Measurements from ENCODE around the gene OSR1. TPM values are rescaled to one million over a fixed set of nuclear protein-coding genes. Genes with fewer than 3 reads are reported as not detected.

Gene OSR1
- total and polyA plus RNA-seq, 2 of the 4 experiments (the other 2 are of a cell fraction) = 12.4 to 48.0 TPM

DNA sequence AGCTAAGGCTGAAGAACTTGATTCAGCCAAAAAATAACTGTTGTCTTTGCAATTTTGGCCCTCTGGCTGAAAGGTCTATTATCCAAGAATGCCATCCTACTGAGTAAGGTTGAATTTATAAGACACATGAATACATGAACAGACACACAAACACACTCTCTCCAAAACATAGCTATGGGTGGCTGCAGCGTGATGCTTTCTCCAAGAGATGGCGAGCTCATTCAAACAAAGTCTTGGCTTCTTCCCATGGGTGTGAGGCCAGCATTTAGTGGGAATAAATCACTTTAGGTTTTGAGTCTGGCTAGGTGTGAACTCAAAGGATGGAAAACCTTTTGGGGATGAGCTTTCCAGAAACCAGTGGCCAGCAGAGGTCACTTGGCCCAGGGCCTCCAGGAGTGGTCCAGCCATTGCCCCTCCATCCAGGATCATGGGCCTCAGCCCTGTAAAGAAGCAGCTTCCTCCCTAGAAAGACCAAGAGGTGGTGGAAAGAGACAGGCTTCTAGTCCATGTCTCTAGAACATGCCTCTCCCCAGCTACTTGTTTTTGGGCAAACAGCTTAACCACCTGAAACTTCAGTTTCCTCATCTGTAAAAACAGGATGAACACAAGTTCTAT lies 11.0 kb upstream of the OSR1 start:
- POLR2A ChIA-PET (ENCODE audit: unreplicated experiment) = interaction anchor here (0.5 kb wide), 1 partner anchor 432 kb away, joined by 3 read pairs; no protein-coding TSS in a partner anchor
- in situ Hi-C loops (cut with MboI; ENCODE audit: low sequenced_read_pairs) = loop anchor here (5.0 to 10.0 kb wide), 2 partner anchors 493 to 935 kb away; no protein-coding TSS in a partner anchor

More for the DNA sequence above, 11.0 kb upstream of the OSR1 start:
- no peaks in the 10 kb centered on the region for H3K9me1 ChIP-seq (ENCODE audit: insufficient read depth, low read length)
- dilution Hi-C loops (cut with HindIII; ENCODE audit: low sequenced_read_pairs, unreplicated experiment) = no loop called here
- H3K4me2 ChIP-seq (ENCODE audit: low read depth, low read length) = no peak overlapping the region
- H2AK9ac ChIP-seq (replicated peaks; ENCODE audit: low read depth, low read length, poor library complexity) = no peak overlapping the region
- BruUV-seq (replicated peaks) = no TSS peak
- no peak overlapping the region for H2BK120ac ChIP-seq (ENCODE audit: low read depth, low read length)
- H3K4me1 ChIP-seq (ENCODE audit: control insufficient read depth, insufficient read depth, low read length) = no peaks in the 10 kb centered on the region
- H3K9me3 ChIP-seq (ENCODE audit: control insufficient read depth, insufficient read depth, low read length) = no peaks in the 10 kb centered on the region
- H3K27ac ChIP-seq (ENCODE audit: insufficient read depth, low read length) = no peak overlapping the region
- H3K4me3 ChIP-seq (ENCODE audit: insufficient read depth, low read depth, low read length) = no peak overlapping the region
- H3K79me1 ChIP-seq (ENCODE audit: low read depth in 1 of 2, low read length in 2 of 2) = no peaks in the 10 kb centered on the region
- TF ChIP-seq BHLHE40 (IDR thresholded peaks at IDR 0.05; ENCODE audit: low read depth, low read length) = no peak
- TF ChIP-seq RAD21 (IDR thresholded peaks at IDR 0.05; ENCODE audit: low read length) = peak; percentile 61
- TF ChIP-seq, protein P1, sequence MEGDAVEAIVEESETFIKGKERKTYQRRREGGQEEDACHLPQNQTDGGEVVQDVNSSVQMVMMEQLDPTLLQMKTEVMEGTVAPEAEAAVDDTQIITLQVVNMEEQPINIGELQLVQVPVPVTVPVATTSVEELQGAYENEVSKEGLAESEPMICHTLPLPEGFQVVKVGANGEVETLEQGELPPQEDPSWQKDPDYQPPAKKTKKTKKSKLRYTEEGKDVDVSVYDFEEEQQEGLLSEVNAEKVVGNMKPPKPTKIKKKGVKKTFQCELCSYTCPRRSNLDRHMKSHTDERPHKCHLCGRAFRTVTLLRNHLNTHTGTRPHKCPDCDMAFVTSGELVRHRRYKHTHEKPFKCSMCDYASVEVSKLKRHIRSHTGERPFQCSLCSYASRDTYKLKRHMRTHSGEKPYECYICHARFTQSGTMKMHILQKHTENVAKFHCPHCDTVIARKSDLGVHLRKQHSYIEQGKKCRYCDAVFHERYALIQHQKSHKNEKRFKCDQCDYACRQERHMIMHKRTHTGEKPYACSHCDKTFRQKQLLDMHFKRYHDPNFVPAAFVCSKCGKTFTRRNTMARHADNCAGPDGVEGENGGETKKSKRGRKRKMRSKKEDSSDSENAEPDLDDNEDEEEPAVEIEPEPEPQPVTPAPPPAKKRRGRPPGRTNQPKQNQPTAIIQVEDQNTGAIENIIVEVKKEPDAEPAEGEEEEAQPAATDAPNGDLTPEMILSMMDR (conservative IDR thresholded peaks at IDR 0.05; ENCODE audit: low read depth, low read length) = peak; percentile 51
- no peak for TF ChIP-seq CEBPB (IDR thresholded peaks at IDR 0.05; ENCODE audit: low read depth, low read length)
- TF ChIP-seq NFE2L2 (IDR thresholded peaks at IDR 0.05; ENCODE audit: low read depth, low read length) = no peak
- TF ChIP-seq SMC3 (IDR thresholded peaks at IDR 0.05; ENCODE audit: low read depth, low read length) = peak; percentile 49
- TF ChIP-seq RCOR1 (IDR thresholded peaks at IDR 0.05; ENCODE audit: insufficient replicate concordance, low read length) = no peak
- no peak overlapping the region for H3K9ac ChIP-seq (ENCODE audit: low read depth, low read length)
- no peak overlapping the region for H2BK15ac ChIP-seq (ENCODE audit: low read depth, low read length)
- no peak overlapping the region for H2BK5ac ChIP-seq (ENCODE audit: low read depth, low read length, poor library complexity, severe bottlenecking)
- H2BK20ac ChIP-seq (ENCODE audit: low read depth, low read length) = no peak overlapping the region
- no peaks in the 10 kb centered on the region for H3K36me3 ChIP-seq (ENCODE audit: control insufficient read depth, insufficient read depth, low read length)
- no peak overlapping the region for H3K14ac ChIP-seq (replicated peaks; ENCODE audit: low read depth, low read length)
- DNase-seq (peak; percentile 50), ATAC-seq (ENCODE audit: low read depth) (peak; percentile 74)
- no peak overlapping the region for H3K56ac ChIP-seq (ENCODE audit: extremely low read depth, insufficient read depth, low read length)
- no peak overlapping the region for H4K8ac ChIP-seq (ENCODE audit: low read depth in 2 of 2, low read length in 2 of 2)
- no peak overlapping the region for H3K18ac ChIP-seq (ENCODE audit: low read depth, low read length)
- WGBS, 2 experiments (ENCODE audit: extremely low coverage in 2 of 2, insufficient read length in 1 of 2) = no CpG with 5 or more reads among the region's 2 CpGs
- CTCF ChIA-PET = interaction anchor here (0.6 to 1.4 kb wide), 6 partner anchors 8 to 494 kb away, joined by 3 to 4 read pairs (median 3); no protein-coding TSS in a partner anchor
- no peak overlapping the region for H3K4ac ChIP-seq (ENCODE audit: low read depth, low read length)
- intact Hi-C loops (cut with micrococcal nuclease) = loop anchor here (1.0 to 5.0 kb wide), 3 partner anchors 297 to 494 kb away; no protein-coding TSS in a partner anchor
- H4K20me1 ChIP-seq (ENCODE audit: insufficient read depth, low read length) = no peaks in the 10 kb centered on the region
- H2AK5ac ChIP-seq (ENCODE audit: low read depth, low read length) = no peak overlapping the region
- H4K5ac ChIP-seq (ENCODE audit: low read depth, low read length) = no peak overlapping the region
- peaks cover 33% of the 10 kb centered on the region for H3K27me3 ChIP-seq (ENCODE audit: control insufficient read depth, insufficient read depth, low read length)
- H3K23ac ChIP-seq (ENCODE audit: low read depth, low read length) = no peak overlapping the region
- no peak overlapping the region for H4K91ac ChIP-seq (ENCODE audit: insufficient read depth, low read depth, low read length)
- no peak overlapping the region for H2AFZ ChIP-seq (replicated peaks; ENCODE audit: low read length, poor library complexity)

Data from IMR-90 (cell line).